Measurements from ENCODE around the gene ARHGEF17.

DNA sequence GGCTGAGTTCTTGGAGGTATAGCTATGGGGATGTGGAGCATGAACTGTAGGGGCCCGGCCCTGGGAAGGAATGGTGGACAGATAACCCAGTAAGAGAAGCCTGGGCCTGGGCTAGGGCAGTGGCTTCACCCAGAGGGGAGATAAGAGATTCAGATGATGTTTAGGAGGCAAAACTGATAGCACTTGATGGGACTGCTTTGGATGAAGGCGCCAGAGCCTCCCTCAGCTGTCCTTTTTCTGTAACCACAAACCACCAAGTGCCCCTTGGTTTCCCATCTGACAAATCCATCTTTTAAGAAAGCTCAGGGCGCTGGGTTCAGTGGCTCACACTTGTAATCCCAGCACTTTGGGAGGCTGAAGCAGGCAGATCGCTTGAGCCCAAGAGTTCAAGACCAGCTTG, 91.6 kb downstream of the ARHGEF17 start:
- TF ChIP-seq POLR2A (IDR thresholded peaks at IDR 0.05; ENCODE audit: low read length) (no peak), GATA1 (IDR thresholded peaks at IDR 0.05; ENCODE audit: low read depth, low read length) (no peak)

Data from erythroblast (primary cell).